NCI-H1436 treated with DMSO at 0.1 percent for 48 hours (cell line): Measurements from ENCODE around the gene LETM1.
"Not testable (repeated sequence)": the region's sequence is repeated elsewhere in the genome, so short reads cannot be mapped to it uniquely, and the experiment has no call there.

ENCODE experiments used
- DNase-seq: peaks from one replicate; lab custom pipeline; 2025; lab: John Stamatoyannopoulos, UW

Gene LETM1

GRCh38 chr4:1851575-1852410 is 4.2 kb downstream of the LETM1 start:
- DNase-seq = no peak

DNA sequence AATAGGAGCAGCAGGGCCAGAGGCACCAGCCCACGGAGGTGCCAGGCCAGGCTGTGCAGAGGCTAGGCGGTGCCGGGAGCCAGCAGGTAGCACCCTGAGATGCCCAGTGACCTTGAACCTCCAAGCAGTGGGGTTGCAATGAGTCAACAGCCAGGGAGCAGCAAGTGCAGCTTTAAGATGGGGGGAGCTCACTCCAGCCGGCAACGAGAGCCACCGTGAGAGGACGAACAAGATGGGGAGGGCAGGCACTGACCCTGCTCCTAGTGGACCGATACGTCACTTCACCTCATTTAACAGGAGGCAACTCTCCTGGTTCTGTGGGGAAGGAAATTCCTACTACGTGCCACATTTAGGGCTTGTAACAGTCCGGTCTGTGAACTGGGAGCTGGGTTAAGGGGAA is 4.8 kb downstream of the LETM1 start:
- DNase-seq = no peak

- no peak for DNase-seq
These were observed 5.7 kb downstream of the LETM1 start for GRCh38 chr4:1850276-1850675.

GRCh38 chr4:1846580-1846979 is 9.4 kb downstream of the LETM1 start:
- DNase-seq = no peak

GRCh38 chr4:1844618-1845017 is 11.3 kb downstream of the LETM1 start:
- not testable (repeated sequence) for DNase-seq

DNA sequence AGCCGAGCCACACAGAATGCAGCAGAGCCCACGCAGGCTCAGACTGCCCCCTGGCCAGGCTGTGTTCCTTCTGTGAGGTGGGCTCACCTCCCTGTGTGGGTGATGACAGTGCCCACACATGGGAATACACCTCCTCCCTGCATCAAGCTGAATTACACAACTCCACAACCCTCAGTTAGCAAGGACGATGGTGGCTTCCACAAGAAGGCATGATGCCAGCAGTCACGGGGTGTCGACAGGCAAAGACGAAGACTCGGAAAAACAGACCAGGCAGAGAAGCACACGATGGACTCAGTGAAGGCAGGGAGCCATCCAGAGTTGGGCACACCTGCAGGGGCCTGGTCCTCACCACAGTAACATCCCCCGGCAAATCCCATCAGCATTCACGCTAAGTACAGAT is 12.1 kb downstream of the LETM1 start:
- DNase-seq = no peak

GRCh38 chr4:1842993-1843448 is 12.9 kb downstream of the LETM1 start:
- DNase-seq = no peak

DNA sequence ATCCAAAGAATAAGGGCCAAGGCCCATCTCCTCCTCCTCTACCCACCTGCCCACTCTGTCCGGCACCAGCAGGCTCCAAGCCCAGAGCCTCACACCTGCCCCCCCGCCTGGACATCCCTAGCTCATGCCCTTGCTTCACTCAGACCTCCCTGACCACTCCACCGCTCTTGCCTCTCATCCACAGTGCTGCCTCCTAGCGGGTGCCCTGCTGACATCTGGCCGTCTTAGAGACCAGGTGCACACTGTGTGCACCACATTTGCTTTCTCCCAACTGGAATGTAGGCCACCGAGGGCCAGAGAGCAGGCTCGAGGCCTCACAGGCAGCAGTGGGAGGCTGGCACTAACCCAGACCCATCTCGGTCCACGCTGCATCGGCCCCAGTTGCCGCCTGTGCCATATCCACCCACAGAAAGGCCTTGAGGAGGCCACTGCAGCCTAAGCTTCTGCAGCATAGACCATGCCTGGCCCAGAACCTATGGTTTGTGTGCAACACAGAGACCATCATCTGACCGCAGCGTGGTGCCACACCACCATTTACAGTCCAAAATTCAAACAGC is 13.5 kb downstream of the LETM1 start:
- no peak for DNase-seq

GRCh38 chr4:1841887-1842210 is 14.1 kb downstream of the LETM1 start:
- no peak for DNase-seq

DNA sequence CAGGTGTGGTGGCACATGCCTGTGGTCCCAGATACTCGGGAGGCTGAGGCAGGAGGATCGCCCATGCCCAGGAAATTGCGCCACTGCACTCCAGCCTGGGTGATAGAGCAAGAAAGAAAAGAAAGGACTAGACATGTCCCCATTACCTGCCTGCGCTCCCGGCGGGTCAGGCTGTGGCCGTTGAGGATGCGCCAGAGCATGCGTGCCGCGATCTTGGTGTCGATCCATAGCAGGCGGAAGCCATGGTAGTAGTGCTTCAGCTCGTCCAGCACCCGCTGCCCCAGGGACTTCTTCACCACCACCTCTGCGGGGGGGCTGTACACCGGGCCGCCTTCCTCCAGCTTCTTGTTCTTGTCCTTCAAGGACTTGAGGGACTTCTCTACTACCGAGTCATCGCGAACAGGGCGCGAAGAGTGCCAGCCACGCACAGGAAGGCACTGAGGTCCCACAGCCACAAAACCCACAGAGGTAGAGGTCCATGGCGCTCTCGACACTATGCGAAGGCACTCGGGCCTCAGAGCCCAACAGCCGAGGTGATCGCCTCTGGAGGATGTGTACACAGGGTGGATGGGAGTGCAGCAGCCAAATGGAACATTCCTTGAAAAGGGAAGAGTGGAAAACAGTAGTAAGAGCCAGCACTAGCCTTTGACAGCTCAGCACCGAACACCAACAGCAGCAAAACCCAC is 14.6 kb downstream of the LETM1 start:
- no peak for DNase-seq

- DNase-seq = no peak
These were observed 16.7 kb downstream of the LETM1 start for GRCh38 chr4:1839282-1839681.

- DNase-seq = no peak
These were observed 18.9 kb downstream of the LETM1 start for GRCh38 chr4:1837069-1837468.

GRCh38 chr4:1836650-1837049 is 19.3 kb downstream of the LETM1 start:
- DNase-seq = no peak

- DNase-seq = not testable (repeated sequence)
These were observed 20.1 kb downstream of the LETM1 start for GRCh38 chr4:1835836-1836235.

DNA sequence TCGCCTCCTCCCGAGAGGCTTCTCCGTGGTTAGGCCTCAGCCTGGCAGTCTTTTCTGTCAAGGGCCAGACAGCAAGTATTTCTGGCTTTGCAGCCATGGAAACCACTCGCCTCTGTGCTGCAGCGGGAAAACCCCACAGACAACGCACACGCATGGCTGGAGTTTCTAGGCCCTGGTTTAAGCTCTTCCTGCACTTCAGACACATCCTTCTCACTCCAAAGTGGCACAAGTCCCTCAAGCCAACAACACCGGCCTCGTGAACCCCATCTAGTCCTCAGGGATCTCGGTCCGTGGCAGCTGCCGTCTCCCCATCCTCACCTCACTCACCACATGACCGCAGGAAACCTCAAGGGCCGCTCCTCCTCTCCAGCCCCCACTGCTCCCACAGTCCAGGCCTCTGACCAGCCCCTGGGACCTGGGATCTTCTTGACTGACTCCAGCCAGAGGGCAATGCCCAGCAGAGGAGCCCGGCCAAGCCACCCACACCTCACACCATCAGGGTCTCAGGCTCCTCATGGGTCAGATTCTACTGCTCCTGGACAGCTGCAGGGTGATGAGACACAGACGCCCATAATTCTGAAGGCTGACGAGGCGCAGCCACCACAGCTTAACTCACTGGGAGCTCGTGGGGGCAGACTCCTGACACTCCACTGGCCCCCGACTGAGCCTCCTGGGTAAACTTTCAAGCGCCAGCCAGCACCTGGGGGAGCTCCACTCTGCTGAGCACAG is 21.7 kb downstream of the LETM1 start:
- no peak for DNase-seq

DNA sequence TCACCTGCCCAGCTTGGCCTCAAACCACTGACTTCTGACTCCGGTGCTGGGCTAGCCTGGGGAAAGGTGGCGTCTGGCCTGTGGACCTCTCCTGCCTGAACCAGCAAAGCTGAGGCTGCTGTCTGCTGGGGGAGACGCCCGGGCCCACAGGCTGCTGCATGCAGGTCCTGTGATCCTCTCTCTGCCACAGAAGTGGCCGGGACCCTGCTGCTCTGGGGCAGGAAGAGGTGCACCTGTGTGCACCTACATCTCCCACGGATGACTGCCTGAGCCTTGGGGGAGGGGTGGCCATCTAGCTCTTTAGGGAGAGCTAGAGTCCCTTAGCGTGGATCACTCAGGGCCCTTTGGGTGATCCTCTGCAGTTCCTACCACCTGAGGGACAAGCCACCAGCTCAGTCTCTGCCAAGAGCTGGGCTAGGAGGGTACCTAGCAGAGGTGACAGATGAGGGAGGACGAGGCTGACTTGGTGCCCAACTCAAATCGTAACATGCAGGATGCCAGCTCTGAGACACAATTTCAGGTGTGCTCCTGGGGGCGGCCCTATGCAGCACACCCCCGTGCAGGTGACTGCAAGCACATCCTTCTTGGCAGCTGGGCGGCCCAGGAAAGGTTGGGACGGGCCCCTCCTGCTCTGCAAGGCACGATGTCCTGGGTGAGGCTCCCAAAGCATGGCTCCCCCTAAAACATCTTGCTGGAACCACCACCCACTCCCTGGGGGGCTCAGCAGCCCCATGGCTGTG is 22.5 kb downstream of the LETM1 start:
- no peak for DNase-seq

- DNase-seq = no peak
These were observed 23.3 kb downstream of the LETM1 start for GRCh38 chr4:1832690-1833089.

GRCh38 chr4:1831331-1831730 is 24.6 kb downstream of the LETM1 start:
- DNase-seq = no peak

DNA sequence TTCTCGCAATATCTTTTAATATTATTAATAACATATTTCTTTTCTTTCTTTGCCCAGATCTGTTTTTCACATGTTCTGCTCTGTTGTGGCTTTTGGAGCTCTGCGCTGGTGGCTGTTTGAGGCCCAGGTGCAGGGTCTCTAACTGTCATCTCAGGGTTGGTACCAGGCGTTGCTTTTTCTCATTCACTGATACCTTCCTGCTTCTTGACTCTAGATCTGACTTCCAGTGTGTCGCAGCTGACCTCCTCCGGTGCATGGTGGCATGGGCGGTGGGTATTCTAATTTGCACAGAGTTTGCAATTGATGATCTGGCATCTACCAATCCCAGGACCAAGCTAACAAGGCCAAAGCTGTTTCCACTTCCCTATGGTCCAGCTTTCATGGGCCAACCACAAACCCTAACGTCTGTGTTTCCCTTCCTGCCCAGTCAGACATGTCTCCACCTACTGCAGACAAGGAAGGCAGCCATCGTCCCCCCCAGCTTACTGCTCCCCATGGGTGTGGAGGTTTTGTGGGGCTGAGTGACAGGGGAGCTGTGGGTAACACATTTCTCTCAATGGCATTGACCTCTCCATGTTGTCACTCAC is 25.2 kb downstream of the LETM1 start:
- no peak for DNase-seq

DNA sequence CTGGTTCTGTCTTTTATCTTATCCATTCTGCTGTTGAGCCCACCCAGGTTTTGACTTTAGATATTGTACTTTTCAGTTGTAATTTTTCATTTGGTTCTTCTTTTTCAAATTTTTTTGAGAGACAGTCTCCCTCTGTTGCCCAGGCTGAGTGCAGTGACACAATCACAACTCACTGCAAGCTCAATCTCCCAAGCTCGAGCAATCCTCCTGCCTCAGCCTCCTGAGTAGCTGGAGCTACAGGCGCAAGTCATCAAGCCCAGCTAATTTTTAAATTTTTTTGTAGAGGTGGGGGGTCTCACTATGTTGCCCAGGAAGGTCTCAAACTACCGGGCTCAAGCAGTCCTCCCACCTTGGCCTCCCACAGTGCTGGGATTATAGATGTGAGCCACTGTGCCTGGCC is 25.7 kb downstream of the LETM1 start:
- no peak for DNase-seq

DNA sequence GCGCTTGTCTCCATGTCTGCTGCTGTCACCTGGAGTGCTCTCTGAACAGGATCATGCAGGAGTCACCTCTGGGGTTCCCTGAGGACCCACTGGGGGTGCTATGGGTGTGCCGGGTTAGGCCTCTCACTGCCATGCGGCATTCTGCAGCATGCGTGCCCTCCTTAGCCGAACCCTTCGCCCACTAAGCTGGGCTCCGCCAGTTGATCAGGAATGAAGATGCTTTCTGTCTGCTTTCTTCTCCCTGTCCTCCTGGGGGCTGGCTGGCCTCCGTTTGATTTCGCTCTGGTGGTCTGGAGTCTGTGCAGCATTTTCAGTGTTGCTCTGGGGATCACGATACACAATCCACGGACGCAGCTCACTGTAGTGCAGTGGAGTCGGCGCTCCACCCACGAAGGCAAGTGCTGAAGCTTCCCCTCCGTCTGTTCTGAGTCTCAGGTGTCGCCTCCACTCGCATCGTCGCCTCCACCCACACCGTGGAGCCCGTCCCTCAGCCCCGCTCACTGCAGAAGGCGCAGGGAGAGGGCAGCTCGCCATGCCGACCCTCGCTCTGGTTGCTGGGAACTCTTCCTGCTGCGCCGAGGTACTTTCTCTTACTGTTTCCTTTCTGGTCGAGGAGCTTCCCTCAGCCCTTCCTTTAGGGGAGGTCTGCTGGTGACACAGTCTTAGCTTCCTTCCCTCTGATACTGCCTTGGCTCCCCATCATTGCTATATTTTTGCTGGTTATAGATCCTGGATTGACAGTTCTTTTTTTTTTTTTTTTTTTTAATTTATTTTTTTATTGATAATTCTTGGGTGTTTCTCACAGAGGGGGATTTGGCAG is 29.2 kb downstream of the LETM1 start:
- DNase-seq = no peak
